Colonic mucosa (tissue), 4 donors: ENCODE results near the gene GKN2. TPM values are rescaled to one million over a fixed set of nuclear protein-coding genes. Genes with fewer than 3 reads are reported as not detected.

Experiments
- DNase-seq: peaks from one replicate; pipeline ENCODE4 v3.0.0-alpha.2; 2020
- H3K27ac ChIP-seq: fragments of 200-600 bp; one replicate; pipeline ENCODE4 v1.8.0; 2021
- H3K27me3 ChIP-seq: fragments of 200-600 bp; one replicate; pipeline ENCODE4 v1.8.0; 2021
- H3K36me3 ChIP-seq: fragments of 200-600 bp; one replicate; pipeline ENCODE4 v1.8.0; 2021
- H3K4me1 ChIP-seq: fragments of 200-600 bp; one replicate; pipeline ENCODE4 v1.8.0; 2021; ENCODE audit warnings: mild to moderate bottlenecking
- H3K4me3 ChIP-seq: fragments of 200-600 bp; one replicate; pipeline ENCODE4 v1.8.0; 2021
- H3K9ac ChIP-seq, 2 donors: one replicate each; pipeline ENCODE4 v1.7.0; 2013; ENCODE audit warnings: control low read depth in 2 of 2, low read depth in 2 of 2, low read length in 2 of 2
- H3K9me3 ChIP-seq: fragments of 200-600 bp; one replicate; pipeline ENCODE4 v1.8.0; 2021
- CTCF ChIP-seq: fragments of 200-600 bp; IDR thresholded peaks from one replicate; pipeline ENCODE4 v1.8.0; 2022; ENCODE audit warnings: antibody characterized with exemption, mild to moderate bottlenecking
- intact Hi-C: fragments of 100-400 bp; cut with DNase I; formaldehyde crosslinking; loops from one replicate; pipeline ENCODE4 v1.14.1; 2022
- total RNA-seq, 2 donors: library from RNA; stranded (reverse); fragmentation: NEBNext Ultra II Directional in 1 of 2; extraction: Animal tissue kit (Norgen Biotek cat#: 25700) in 1 of 2; gene quantifications; one replicate each; pipeline ENCODE4 v1.2.1, GENCODE V29; 2021
- donor health status: healthy.
- donor health status: DM: no; HTN: no; CAD: no.
- donor health status: DM: no; HTN: no; CAD: no.

GKN2 gene
- total RNA-seq: under 1 TPM in 1 of 2 donors, not detected in 1; 0.32 TPM

GRCh38 chr2:68952887-68953521, at the start of gene GKN2:
Gene GKN2, minus strand, starts transcription at chr2:68952893. Its CDS starts 32 bp downstream, at chr2:68952861.
- no peaks in the 10 kb centered on the region for H3K36me3 ChIP-seq
- no peak for DNase-seq
- no peak within 1 kb of the TSS for H3K27ac ChIP-seq
- H3K4me1 ChIP-seq: no peaks in the 10 kb centered on the region
- no peaks in the 10 kb centered on the region for H3K27me3 ChIP-seq
- H3K4me3 ChIP-seq: no peak within 1 kb of the TSS
- H3K9me3 ChIP-seq: no peaks in the 10 kb centered on the region
- H3K9ac ChIP-seq: no peak within 1 kb of the TSS
- intact Hi-C loops: no loop called here
- TF ChIP-seq CTCF: no peak

- no peak overlapping the region for H3K9ac ChIP-seq
- no peak overlapping the region for H3K4me3 ChIP-seq
- intact Hi-C loops: no loop called here
- H3K27ac ChIP-seq: no peak overlapping the region
- no peak for TF ChIP-seq CTCF
- no peaks in the 10 kb centered on the region for H3K4me1 ChIP-seq
- no peaks in the 10 kb centered on the region for H3K27me3 ChIP-seq
- no peak for DNase-seq
- no peaks in the 10 kb centered on the region for H3K9me3 ChIP-seq
- H3K36me3 ChIP-seq: no peaks in the 10 kb centered on the region
Observed at GRCh38 chr2:69001879-69002278, 49.2 kb upstream of the GKN2 start.

GRCh38 chr2:68997401-68997800, 44.7 kb upstream of the GKN2 start:
- Histone ChIP-seq H3K9ac (no peak overlapping the region), H3K4me3 (no peak overlapping the region), H3K9me3 (no peaks in the 10 kb centered on the region), H3K27me3 (no peaks in the 10 kb centered on the region), H3K27ac (no peak overlapping the region), H3K36me3 (no peaks in the 10 kb centered on the region), H3K4me1 (no peaks in the 10 kb centered on the region)
- no peak for DNase-seq
- intact Hi-C loops: no loop called here
- no peak for TF ChIP-seq CTCF

DNA sequence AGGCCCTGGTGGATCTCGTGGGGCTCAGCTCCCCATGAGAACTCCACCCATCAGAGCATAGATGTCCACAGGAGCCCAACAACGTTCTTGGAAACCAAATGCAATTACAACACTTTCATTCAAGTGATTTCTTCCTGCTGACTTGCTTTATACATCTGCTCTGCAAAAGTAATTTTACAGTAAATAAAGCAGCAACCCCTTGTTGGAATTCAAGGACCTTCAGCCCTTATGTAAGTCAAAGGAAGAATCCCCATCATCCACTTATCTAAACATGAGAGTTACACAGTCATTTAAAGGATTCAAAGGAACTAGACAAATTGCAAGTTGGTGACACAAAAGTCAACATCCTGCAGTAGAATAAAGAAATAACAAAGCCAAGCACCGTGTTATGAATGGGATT, 43.2 kb upstream of the GKN2 start:
- H3K9ac ChIP-seq: no peak overlapping the region
- H3K36me3 ChIP-seq: no peaks in the 10 kb centered on the region
- H3K27ac ChIP-seq: no peak overlapping the region
- intact Hi-C loops: no loop called here
- no peaks in the 10 kb centered on the region for H3K9me3 ChIP-seq
- no peaks in the 10 kb centered on the region for H3K27me3 ChIP-seq
- no peak for TF ChIP-seq CTCF
- H3K4me3 ChIP-seq: no peak overlapping the region
- DNase-seq: no peak
- no peaks in the 10 kb centered on the region for H3K4me1 ChIP-seq

DNA sequence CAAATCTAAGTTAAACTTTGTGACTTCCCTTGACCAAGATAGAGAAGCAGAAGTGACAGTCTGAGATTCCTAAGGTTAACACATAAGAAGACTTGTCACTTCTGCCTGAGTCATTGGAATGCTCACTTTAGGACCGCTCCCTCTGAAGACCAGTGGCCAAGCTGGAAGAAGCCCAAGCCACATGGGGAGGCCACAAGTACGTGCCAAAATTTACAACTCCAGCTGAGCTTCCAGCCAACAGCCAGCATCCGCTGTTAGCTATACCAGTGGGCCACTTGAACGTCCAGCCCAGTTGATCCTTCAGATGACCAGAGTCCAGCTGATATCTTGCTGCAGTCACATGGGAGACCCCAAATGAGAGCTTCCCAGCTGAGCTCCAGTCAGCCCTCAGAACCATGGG, 42.2 kb upstream of the GKN2 start:
- Histone ChIP-seq H3K36me3 (no peaks in the 10 kb centered on the region), H3K4me1 (no peaks in the 10 kb centered on the region), H3K27ac (no peak overlapping the region), H3K27me3 (no peaks in the 10 kb centered on the region), H3K9ac (no peak overlapping the region), H3K4me3 (no peak overlapping the region), H3K9me3 (no peaks in the 10 kb centered on the region)
- DNase-seq: no peak
- intact Hi-C loops: no loop called here
- no peak for TF ChIP-seq CTCF
